ENCODE data around the gene CARM1.
A peak's percentile ranks its signal among the peaks of the same experiment; 100 is the strongest.
"Not testable (repeated sequence)": the region's sequence is repeated elsewhere in the genome, so short reads cannot be mapped to it uniquely, and the experiment has no call there.

The CARM1 gene

DNA sequence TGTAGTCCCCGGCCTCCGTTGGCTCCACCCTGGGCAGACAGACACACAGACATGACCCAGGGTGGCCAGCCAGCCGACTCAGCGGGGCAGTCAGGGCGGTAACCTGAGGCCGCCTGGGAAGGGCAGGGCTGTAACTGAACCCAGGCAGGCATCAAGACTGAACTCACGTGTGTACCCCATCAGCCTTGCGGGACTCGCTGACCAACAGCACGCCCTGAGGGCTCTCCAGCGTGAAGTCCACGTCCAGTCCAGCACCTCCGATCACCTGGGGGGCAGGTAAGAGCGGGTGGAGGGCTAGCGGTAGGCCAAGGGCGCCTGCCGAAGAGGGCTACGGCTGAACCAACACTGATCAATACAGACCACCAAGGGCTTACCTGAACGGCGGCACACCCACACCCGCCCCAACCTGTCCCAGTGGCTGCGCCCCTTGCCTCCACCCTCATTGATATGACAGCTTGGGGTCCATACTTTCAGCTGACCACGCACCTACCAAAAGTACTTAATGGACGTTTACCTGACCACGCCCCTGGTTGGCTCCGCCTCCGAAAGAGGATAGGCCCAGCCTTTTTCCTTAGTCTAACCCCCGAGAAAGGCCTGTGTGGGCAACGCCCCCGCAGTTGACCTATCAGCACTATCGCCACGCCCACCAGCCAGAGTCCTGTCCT is 36.1 kb upstream of the CARM1 start:
- H3K4me3 Mint-ChIP-seq, result peak overlapping the region; percentile 91
- H3K4me1 Mint-ChIP-seq, result peaks cover 26% of the 10 kb centered on the region
- peaks cover 27% of the 10 kb centered on the region for H3K27me3 Mint-ChIP-seq (ENCODE audit: low read depth, poor library complexity)

GRCh38 chr19:10835754-10836478 is 35.4 kb upstream of the CARM1 start, which contains the start of gene TMED1:
Gene TMED1, minus strand, starts transcription at chr19:10836212. Its CDS starts 21 bp downstream, at chr19:10836191.
- Mint-ChIP-seq H3K36me3 (ENCODE audit: low read depth) (peaks cover 22% of the 10 kb centered on the region), H3K27ac (peak within 1 kb of the TSS; percentile 100), H3K4me1 (peaks cover 26% of the 10 kb centered on the region), H3K9me3 (peaks cover 25% of the 10 kb centered on the region), H3K27me3 (ENCODE audit: low read depth, poor library complexity) (peaks cover 26% of the 10 kb centered on the region), H3K4me3 (peak within 1 kb of the TSS; percentile 91)
- DNase-seq, result peak; percentile 100
- TF ChIP-seq, protein P1, sequence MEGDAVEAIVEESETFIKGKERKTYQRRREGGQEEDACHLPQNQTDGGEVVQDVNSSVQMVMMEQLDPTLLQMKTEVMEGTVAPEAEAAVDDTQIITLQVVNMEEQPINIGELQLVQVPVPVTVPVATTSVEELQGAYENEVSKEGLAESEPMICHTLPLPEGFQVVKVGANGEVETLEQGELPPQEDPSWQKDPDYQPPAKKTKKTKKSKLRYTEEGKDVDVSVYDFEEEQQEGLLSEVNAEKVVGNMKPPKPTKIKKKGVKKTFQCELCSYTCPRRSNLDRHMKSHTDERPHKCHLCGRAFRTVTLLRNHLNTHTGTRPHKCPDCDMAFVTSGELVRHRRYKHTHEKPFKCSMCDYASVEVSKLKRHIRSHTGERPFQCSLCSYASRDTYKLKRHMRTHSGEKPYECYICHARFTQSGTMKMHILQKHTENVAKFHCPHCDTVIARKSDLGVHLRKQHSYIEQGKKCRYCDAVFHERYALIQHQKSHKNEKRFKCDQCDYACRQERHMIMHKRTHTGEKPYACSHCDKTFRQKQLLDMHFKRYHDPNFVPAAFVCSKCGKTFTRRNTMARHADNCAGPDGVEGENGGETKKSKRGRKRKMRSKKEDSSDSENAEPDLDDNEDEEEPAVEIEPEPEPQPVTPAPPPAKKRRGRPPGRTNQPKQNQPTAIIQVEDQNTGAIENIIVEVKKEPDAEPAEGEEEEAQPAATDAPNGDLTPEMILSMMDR (IDR thresholded peaks at IDR 0.05), result peak; percentile 15

More for the DNA sequence above, 36.1 kb upstream of the CARM1 start:
- peak overlapping the region; percentile 84 for H3K27ac Mint-ChIP-seq
- TF ChIP-seq, protein P1 (IDR thresholded peaks at IDR 0.05), result no peak
- H3K9me3 Mint-ChIP-seq, result peaks cover 25% of the 10 kb centered on the region
- no peak for DNase-seq
- H3K36me3 Mint-ChIP-seq (ENCODE audit: low read depth), result peaks cover 22% of the 10 kb centered on the region

- H3K4me3 Mint-ChIP-seq, result peak overlapping the region; percentile 91
- peak overlapping the region; percentile 100 for H3K27ac Mint-ChIP-seq
- H3K9me3 Mint-ChIP-seq, result peaks cover 25% of the 10 kb centered on the region
- TF ChIP-seq, protein P1 (IDR thresholded peaks at IDR 0.05), result no peak
- peaks cover 25% of the 10 kb centered on the region for H3K4me1 Mint-ChIP-seq
- peaks cover 29% of the 10 kb centered on the region for H3K27me3 Mint-ChIP-seq (ENCODE audit: low read depth, poor library complexity)
- DNase-seq, result peak; percentile 32
- peaks cover 22% of the 10 kb centered on the region for H3K36me3 Mint-ChIP-seq (ENCODE audit: low read depth)
Observed at GRCh38 chr19:10836479-10837330, 34.6 kb upstream of the CARM1 start.

DNA sequence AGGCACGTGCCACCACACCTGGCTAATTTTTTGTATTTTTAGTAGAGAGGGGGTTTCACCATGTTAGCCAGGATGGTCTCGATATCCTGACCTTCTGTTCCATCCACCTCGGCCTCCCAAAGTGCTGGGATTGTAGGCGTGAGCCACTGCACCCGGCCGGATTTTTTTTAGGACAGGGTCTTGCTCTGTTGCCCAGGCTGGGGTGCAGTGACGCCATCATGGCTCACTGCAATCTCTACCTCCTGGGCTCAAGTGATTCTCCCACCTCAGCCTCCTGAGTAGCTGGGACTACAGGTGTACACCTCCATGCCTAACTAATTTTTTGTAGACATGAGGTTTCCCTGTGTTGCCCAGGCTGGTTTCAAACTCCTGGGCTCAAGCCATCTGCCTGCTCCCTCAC is 33.7 kb upstream of the CARM1 start:
- Mint-ChIP-seq H3K9me3 (peaks cover 25% of the 10 kb centered on the region), H3K27me3 (ENCODE audit: low read depth, poor library complexity) (peaks cover 33% of the 10 kb centered on the region), H3K4me1 (peaks cover 17% of the 10 kb centered on the region), H3K36me3 (ENCODE audit: low read depth) (peaks cover 22% of the 10 kb centered on the region)
- not testable (repeated sequence) for H3K4me3 Mint-ChIP-seq, DNase-seq, H3K27ac Mint-ChIP-seq

DNA sequence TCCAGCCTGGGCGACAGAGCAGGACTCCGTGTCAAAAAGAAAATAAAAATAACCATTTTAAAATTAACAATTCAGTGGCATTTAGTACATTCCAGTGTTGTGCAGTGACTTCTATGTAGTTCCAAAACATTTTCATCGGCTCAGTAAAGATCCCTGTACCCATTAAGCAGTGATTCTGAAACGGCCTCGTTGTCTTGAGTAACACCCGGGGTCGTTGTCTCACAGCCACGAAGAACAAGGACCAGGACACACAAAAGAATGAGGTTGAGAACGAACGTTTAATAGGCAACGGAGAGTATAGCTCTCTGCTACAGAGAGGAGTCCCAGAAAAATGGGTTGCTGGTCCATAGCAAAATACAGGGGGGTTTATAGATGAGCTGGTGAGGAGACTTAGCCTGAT is 33.0 kb upstream of the CARM1 start:
- Mint-ChIP-seq H3K4me3 (no peak overlapping the region), H3K36me3 (ENCODE audit: low read depth) (peaks cover 18% of the 10 kb centered on the region), H3K4me1 (peaks cover 20% of the 10 kb centered on the region), H3K27ac (no peak overlapping the region), H3K9me3 (peaks cover 30% of the 10 kb centered on the region), H3K27me3 (ENCODE audit: low read depth, poor library complexity) (peaks cover 37% of the 10 kb centered on the region)
- TF ChIP-seq, protein P1 (IDR thresholded peaks at IDR 0.05), result no peak
- DNase-seq, result no peak

Data from nephron progenitor cell (in vitro differentiated cells).